ENCODE data around the gene DNMT3B.
"Not testable (repeated sequence)": the region's sequence is repeated elsewhere in the genome, so short reads cannot be mapped to it uniquely, and the experiment has no call there.

DNMT3B gene

GRCh38 chr20:32789896-32790750, 27.9 kb downstream of the DNMT3B start:
- DNase-seq (ENCODE audit: low read depth in 4 of 4, low spot score in 1 of 4), result peak; percentile 45 to 62 (median 49)

DNA sequence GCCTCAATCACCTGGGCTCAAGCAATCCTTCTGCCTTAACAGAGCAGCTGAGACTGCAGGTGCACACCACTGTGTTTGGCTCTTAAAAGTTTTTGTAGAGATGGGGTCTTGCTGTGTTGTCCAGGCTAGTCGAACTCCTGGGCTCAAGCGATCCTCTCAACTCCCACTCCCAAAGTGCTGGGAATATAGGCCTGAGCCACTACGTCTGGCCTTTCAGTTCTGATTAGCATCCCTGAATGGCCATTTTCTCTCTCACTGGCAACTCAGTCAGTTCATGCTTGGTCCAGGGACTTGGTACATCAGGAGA, 28.5 kb downstream of the DNMT3B start:
- no peak for DNase-seq (ENCODE audit: low read depth in 4 of 4, low spot score in 1 of 4)

GRCh38 chr20:32792316-32792715, 30.1 kb downstream of the DNMT3B start:
- DNase-seq (ENCODE audit: low read depth in 4 of 4, low spot score in 1 of 4), result peak in 2 of 4 experiments; percentile 13

DNA sequence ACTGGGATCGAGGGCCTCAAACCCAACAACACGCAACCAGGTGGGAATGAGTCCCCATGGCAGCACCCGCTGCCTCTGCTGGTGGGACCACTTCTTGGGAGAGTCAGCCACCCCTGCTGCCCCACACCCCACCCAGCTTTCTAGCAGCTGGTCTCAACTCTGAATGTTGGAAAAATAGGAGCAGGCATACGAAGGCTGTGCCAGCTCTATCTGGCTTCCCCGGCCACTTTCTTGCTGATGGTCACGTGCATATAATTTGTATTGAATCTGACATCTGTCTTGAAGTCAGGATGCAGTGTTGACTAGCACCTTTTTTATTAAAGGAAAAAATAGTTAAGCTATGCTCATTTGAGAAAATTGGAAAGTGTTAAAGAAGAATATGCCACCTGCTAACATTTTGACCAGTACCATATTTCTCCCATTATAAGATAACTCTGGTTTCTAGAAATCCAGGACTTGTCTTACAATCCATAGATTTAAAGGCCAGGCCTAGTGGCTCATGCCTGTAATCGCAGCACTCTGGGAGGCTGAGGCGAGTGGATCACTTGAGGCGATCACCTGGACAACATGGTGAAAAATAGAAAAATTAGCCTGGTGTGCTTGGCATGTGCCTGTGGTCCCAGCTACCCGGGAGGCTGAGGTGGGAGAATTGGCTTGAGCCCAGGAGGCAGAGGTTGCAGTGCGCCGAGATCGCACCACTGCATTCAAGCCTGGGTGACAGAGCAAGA, 30.7 kb downstream of the DNMT3B start:
- no peak for DNase-seq (ENCODE audit: low read depth in 4 of 4, low spot score in 1 of 4)

GRCh38 chr20:32796383-32796948, 34.3 kb downstream of the DNMT3B start:
- DNase-seq (ENCODE audit: low read depth in 4 of 4, low spot score in 1 of 4), result no peak

GRCh38 chr20:32796981-32797451, 34.8 kb downstream of the DNMT3B start:
- DNase-seq (ENCODE audit: low read depth in 4 of 4, low spot score in 1 of 4), result no peak

GRCh38 chr20:32797571-32797970, 35.4 kb downstream of the DNMT3B start:
- not testable (repeated sequence) for DNase-seq (ENCODE audit: low read depth in 4 of 4, low spot score in 1 of 4)

DNA sequence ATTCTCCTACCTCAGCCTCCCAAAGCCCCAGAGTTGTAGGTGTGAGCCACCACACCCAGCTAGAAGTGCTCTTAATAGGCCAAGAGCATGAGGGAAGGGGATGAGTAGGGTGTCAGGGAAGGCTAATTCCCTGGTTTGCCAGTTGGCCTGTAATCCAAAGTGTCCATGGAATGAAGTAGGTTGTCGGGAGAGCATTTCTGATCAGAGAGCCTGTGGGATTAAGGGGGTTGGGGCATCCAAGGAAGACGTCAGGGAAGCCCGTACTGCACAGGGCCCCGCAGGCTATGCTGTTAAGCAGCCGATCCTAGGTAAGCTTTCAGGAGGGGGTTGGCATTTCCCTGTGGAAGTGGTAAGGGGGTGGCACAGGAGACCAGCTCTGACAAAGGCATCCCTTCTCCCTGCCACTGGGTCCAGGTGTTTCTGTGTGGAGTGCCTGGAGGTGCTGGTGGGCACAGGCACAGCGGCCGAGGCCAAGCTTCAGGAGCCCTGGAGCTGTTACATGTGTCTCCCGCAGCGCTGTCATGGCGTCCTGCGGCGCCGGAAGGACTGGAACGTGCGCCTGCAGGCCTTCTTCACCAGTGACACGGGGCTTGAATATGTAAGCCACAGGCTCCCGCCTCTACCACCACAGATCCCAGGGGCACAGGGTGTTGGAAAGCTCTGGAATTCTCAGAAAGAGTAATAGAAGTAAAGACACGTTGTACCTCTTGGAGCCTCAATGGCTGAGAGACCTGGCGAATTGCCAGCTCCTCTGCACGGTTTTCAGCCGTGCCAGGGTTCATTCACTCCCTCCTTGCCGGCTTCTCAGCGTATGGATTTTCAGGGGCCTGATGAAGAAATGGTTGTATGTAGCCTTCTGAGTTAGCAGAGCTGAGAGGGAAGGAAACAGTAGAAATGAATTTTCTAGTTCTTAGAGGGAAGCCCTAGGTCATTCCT, 36.1 kb downstream of the DNMT3B start:
- DNase-seq (ENCODE audit: low read depth in 4 of 4, low spot score in 1 of 4), result no peak

DNA sequence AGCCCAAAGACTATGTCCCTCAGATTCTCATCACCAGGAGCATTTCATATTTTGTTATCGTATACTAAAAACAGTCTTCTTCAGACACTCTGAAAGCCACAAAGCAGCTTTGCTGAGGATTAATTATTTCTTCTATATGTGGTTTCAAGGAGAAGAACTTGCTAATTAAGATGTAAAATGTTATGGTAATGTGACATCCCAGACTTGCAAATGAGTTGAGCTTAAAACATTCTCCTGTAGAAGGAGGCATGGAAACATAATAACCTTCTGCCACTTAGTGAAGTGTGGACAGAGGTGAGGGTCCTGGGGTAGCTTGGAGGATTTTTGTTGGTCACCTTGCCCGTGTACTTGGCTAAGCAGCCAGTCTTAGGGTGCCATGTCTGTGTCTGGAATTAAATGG, 40.9 kb downstream of the DNMT3B start:
- DNase-seq (ENCODE audit: low read depth in 4 of 4, low spot score in 1 of 4), result no peak

- DNase-seq (ENCODE audit: low read depth in 4 of 4, low spot score in 1 of 4), result no peak
Measured at GRCh38 chr20:32804022-32804715, 42.0 kb downstream of the DNMT3B start.

DNA sequence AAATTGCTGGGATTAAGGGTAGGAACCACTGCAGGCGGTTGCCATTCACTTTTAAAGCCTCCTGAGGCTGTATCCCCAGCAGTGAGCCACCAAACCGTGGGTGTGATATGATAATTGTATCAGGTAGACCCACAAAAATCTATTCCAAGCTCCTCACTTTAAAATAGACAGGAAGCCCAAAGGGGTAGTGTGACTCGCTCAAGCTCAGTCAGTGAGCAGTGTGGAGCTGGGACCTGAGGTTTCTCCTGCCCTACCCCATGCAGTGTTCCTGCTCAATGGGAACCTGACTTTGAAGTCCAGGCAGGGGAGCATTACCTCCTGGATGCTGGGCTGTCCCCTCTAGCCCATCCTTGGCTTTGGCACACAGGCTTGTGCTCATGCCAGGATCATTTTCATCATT, 42.6 kb downstream of the DNMT3B start:
- DNase-seq (ENCODE audit: low read depth in 4 of 4, low spot score in 1 of 4), result no peak

GRCh38 chr20:32805721-32806120, 43.5 kb downstream of the DNMT3B start:
- no peak for DNase-seq (ENCODE audit: low read depth in 4 of 4, low spot score in 1 of 4)

DNA sequence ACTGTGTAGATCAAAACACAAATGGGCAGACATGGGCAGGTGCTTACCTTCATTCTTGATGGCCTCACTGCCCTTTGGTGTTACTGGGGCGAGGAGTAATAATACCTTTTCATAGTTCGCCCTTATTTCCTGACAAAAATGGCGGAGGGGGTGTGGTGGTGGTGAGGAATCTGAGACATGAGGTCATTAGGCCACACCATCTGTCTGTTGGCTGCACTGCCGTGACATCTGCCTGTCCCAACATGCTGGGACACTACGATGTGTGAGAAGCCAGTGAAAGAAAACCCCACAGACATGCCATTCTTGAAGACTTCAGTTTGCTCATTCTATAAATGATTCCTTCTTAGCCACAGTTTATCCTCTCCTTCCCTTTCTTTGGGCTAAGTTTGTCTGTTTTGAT, 44.2 kb downstream of the DNMT3B start:
- DNase-seq (ENCODE audit: low read depth in 4 of 4, low spot score in 1 of 4), result no peak

- no peak for DNase-seq (ENCODE audit: low read depth in 4 of 4, low spot score in 1 of 4)
Measured at GRCh38 chr20:32807706-32808105, 45.5 kb downstream of the DNMT3B start.

- no peak for DNase-seq (ENCODE audit: low read depth in 4 of 4, low spot score in 1 of 4)
Measured at GRCh38 chr20:32808438-32808837, 46.3 kb downstream of the DNMT3B start.

DNA sequence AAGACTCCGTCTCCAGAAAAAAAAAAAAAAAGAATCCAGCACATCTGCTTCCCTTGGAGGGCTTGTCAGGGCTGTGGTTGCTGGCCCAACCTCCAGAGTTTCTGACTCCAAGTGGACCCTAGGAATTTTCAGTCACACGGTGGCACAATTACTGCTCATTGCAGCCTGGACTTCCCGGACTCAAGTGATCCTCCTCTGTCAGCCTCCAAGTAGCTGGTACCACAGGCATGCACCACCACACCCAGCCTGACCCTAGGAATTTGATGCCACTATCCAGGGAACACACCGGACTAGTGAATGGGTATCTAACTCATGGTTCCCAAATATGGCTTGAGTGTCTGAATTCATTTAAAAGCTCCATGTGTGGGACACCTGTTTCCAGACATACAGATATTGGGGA, 47.7 kb downstream of the DNMT3B start:
- DNase-seq (ENCODE audit: low read depth in 4 of 4, low spot score in 1 of 4), result no peak

DNA sequence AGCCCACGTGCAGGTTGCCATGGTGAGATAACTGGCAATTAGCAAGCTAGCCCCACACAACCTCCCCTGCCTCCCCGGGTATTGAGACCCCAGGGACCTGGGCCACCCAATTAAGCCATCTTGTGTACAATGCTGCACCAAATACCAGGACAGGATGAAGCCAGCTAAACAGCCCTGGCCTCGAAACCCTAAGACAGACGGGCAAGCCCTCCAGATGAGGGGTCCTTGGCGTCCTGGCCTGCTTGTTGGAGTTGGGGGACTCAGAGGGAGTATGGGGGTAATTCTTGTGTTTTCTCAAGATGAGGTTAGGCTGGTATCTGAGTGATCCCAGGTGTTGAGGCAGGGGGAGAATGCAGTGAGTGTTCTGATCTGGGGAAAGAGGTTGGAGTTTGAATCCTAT, 48.8 kb downstream of the DNMT3B start:
- DNase-seq (ENCODE audit: low read depth in 4 of 4, low spot score in 1 of 4), result no peak

DNA sequence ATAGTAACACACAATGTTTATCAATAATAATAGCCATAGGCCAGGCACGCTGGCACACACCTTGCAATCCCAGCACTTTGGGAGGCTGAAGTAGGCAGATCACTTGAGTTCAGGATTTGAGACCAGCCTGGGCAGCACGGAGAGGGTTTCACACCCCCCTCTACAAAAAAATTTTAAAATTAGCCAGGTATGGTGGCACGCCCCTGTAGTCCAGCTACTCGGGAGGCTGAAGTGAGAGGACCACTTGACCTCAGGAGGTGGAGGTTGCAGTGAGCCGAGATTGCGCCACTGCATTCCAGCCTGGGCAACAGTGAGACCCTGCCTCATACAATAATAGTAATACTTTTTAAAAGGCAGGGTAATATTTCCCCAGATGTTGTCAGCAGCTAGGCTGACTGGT, 49.7 kb downstream of the DNMT3B start:
- DNase-seq (ENCODE audit: low read depth in 4 of 4, low spot score in 1 of 4), result no peak

DNA sequence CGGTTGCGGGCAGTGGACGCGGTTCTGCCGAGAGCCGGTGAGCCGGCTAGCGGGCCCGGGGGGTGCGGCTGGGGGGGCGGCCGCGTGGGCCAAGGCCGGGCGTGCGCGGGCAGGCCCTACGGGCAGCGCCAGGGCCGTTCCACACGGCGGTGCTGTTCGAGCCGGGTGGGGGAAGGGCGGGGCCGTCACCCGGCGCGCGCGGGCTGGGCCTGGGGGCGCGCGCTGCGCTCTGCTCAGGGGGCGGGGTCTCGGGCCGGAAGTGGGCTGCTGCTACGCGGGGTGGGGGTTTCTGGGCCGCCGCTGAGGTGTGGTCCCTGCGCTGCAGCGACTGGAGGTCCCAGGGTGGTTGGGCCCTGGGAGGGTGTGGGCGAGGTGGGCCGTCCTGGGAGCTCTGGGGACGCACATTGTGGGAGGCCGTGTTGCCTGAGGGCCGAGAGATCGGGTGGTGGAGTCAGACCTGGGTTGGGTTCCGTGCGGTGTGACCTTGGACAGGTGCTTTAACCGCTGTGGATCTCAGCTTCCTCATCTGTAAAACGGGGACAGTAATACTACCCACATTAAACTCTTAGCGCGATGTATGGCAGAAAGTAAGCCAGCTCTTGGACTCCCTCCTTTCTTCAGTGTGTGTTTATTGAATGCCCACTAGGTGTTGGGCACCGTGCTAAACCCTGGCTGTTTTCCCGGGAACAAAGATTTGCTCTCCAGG, 58.0 kb downstream of the DNMT3B start:
- DNase-seq (ENCODE audit: low read depth in 4 of 4, low spot score in 1 of 4), result peak; percentile 60 to 89 (median 78)
